ENCODE results near the gene AKAP6.

AKAP6 gene

DNA sequence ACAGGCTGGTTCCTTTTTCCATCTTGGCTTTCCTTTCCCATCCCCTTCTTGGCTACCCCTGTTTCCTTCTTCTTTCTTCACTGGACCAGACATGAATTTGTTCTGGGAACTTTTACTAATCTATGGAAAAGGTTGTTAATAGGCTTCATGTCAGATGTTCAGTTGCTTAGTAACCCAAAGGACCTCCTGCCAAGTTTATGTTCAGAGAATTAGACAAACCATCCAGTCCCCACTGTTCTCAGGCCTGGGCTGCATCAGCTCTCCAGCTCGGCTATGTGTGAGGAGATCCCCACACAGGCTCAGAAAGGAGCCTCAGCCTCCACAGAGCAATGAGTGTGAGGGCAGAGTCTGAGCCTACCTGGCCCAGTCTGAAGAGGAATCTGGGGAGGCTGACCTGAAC is 78.0 kb downstream of the AKAP6 start:
- no peak for DNase-seq (ENCODE audit: low read depth)

DNA sequence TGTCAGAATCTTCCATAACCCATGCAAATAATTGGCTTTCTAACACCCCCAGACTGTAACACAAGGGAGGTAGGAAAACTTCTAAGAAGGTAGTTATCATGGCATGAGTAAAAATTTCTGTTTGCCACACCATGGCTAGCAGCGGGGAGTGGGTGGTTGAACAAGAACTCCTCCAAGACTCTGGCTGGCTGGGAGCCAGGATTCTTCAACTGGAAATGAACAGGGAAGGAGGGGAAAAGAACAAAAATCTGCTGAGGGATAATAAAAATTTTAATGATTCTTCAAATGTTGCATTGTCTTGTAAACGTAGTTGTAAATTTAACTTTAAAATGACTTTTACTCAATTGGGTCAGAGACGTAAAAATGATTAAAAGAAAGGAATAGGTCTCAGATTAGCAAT is 78.9 kb downstream of the AKAP6 start:
- no peak for DNase-seq (ENCODE audit: low read depth)

DNA sequence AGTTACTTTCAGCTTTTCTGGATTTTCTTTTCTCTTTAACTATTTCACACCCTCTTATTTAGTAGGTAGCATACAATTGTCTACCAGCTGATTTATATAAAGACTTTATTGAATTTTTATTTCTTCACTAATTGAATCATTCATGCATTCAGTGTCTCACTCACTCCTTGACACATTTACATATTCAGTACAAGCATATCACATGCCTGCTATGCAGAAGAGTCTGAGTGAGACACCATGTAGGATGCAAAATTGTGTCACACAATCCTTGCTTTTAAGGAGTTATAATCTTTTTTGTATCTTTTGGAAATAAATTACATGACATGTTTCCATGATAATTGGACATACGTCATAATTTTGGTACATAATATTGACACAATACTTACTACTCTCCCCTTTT is 83.0 kb downstream of the AKAP6 start:
- DNase-seq (ENCODE audit: low read depth): no peak

DNA sequence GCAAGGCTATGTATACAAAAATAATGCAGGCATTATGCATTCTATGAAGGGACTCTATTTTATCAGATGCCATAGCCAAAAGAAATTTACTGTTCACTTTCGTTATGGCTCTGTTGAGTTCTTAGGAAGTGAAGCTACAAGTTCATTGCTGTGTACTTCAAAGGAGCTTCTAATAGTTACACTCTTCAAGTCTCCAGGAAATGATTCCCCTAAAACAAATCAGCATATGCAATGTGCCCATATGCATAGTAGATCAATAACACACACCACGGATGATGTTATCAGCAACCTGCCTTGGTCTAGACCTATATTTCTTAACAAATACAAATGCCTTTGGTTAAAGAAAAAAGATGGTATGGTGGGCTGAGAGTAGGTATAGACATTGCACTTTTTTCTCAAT is 83.4 kb downstream of the AKAP6 start:
- no peak for DNase-seq (ENCODE audit: low read depth)

DNA sequence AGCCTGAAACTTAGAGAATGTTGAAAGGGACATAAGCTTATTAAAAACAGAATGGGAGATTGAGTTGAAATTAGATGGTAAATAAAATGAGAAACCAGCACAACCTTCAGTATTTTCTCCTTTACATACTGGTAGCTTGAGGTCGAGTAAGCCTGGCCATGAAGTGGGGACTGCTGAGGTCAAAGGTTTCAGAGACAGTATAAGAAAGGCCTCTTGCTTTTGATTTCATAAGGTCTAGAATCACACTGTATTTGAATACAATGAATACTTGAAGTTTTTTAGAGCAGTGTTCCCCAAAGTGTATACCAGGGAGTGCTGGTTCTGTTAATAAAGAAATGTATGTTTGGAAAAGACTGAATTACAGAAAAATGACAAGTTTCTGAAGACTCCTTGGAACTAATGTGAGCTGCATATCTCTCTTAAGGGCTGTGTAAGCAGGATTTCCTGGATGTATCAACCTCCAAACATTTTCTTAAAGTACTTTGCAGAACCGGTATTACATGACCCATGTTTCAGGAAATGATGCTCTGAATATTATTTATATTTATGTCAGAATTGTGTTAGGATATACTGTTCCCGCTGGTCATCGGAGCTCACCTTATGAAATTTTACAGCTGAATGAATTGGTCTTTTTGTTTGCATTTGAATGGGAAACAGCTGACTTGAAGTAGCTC is 85.0 kb downstream of the AKAP6 start:
- DNase-seq (ENCODE audit: low read depth): no peak

DNA sequence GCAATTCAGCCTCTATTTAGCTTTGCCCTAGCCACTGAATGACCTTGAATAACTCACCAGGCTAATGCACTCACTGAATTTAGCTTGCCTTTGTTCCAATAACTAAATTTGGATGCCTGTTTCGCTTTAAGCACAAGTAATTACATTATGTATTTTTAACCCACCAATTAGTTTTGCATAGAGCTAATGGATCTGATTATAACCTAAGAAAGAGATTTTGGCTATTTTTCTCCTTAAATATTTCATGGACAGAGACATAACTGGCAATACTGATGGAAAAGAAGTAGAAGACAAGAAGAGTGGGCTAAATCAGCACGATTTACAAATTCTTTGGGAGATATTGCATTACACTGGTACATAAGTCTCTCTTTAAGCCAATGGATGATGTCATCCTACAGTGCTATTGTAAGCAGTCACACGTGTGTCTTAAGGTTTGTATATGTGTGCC is 85.7 kb downstream of the AKAP6 start:
- no peak for DNase-seq (ENCODE audit: low read depth)

DNA sequence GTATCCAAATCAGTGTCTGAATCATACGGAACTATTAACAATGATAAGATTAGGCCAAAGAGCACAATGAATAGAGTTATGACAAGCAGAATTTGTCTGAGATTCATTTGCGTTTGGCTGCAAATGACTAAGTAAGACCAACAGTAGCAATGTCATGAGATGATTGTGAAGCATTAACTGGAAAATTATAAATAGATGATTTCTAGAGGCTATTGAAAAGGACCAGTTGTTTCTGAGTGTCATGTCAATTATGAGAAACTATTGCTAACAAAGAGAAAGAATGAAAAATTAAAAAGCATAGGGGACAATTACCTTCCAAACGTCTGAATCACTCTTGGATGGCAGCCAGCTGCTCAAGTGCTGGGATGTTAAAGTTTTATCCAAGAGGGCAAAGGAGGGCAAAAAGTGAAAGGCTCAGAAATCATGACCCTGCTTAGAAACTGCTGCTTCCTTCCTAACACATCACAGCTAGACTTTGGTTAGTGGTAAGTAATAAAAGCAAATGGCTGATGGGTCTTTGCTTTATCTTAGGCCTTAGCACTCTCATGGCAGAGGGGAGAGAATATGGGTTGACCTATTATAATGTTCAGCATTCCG is 89.0 kb downstream of the AKAP6 start:
- no peak for DNase-seq (ENCODE audit: low read depth)

DNA sequence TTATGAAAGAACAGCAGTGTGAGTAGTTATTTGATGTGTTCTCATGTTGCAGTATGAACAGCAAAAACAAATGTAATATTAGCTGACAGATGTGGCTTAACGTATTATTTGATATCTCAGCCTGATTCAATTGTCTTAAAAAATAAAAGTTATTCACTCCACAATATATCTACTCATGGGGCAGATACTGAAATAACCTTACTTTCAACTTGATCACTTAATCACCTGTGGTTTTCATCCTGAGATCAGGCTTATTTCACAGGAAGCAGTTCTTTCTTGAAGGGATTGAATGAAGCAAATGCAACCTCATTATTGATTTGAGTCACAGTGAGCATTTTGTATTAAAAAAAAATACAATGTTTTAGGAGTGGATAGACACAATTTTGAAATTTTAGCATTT is 90.3 kb downstream of the AKAP6 start:
- DNase-seq (ENCODE audit: low read depth): no peak

DNA sequence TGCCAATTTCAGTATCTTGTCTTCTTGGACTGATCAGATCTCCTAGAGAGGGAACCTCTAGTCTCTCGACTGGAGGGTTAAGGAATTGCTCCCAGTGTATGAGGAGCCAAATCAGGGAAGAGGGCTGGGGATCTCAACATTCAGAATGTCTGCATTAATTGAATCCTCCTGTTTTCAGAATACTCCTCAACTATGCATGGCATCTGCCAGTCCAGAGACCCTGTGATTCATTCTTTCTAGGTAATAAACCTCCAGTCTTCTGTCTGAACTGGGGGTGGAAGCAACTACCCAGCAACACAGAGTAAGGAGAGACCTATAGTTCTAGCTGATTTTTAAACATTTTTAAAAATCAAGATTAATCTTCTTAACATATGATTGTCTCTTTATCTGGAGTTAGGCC is 92.7 kb downstream of the AKAP6 start:
- DNase-seq (ENCODE audit: low read depth): no peak

DNA sequence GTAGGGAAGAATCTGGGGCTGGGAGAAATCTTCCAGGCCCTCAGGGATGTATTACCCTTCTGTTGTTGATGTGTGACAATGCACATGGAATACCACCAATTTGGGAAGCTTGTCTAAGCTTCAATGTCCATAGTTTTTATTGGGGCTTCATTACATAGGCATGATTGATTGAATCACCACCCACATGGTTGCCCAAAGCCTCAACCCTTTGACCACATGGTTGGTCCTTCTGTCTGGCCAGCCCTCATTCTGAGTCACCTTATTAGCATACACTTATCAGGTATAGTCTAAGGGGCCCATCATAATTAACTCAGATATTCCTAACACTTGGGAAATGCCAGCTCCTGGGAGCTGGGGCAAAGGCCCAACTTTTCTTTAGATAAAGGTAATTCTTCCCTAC is 93.3 kb downstream of the AKAP6 start:
- no peak for DNase-seq (ENCODE audit: low read depth)

DNA sequence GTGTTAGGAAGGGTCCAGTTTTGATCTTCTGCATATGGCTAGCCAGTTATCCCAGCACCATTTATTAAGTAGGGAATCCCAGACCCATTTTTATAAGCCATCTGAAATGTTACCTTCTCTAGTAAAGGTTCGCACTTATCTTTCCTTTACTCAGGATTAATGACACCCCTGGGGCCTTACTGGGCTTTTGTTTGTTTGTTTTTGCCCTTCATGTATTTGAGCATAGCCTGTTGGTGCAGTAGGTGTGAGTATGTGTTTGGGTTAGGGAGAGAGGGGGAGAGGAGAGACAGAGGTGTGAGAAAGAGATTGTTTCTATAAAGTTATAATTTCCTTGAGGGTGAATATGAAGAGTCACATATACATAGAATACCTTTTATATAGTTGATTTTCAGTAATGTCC is 96.9 kb downstream of the AKAP6 start:
- DNase-seq (ENCODE audit: low read depth): no peak

DNA sequence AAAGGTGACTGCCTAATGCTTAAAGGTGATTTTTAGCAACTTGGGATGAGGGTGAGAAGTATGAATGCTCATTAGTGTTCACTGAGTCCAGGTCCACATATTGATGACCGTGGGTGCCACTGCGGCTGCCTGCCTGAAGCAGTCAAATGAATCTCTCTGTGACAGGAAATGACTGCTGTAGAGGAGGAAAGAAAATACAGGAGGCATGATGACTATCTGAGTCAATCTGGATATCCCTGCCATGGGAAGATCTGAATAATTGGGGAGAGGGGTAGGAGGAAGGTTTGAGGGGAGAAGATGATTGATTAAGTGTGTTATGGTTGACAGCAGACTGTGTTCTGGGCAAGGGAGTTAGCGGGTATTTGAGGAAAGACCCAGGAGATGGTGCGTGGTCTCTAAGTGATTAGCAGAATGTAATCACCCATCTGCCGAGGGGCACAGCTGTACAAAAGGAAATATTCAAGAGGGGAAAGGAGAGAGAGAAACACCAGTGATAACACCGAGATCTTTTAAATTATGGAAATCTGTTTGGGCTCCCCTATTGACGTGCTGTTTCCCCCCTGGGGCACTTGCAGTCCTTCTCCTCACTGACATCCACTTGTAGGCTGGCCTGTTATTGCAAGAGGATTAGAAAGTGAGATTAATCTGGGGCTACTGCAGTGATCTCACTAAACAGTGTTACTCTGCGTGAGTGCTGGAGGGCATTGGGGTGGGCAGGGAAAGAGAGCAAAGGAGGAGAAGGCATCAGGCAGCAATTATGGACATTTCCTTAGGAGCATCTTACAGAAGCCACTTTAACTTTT is 97.7 kb downstream of the AKAP6 start:
- DNase-seq (ENCODE audit: low read depth): no peak

DNA sequence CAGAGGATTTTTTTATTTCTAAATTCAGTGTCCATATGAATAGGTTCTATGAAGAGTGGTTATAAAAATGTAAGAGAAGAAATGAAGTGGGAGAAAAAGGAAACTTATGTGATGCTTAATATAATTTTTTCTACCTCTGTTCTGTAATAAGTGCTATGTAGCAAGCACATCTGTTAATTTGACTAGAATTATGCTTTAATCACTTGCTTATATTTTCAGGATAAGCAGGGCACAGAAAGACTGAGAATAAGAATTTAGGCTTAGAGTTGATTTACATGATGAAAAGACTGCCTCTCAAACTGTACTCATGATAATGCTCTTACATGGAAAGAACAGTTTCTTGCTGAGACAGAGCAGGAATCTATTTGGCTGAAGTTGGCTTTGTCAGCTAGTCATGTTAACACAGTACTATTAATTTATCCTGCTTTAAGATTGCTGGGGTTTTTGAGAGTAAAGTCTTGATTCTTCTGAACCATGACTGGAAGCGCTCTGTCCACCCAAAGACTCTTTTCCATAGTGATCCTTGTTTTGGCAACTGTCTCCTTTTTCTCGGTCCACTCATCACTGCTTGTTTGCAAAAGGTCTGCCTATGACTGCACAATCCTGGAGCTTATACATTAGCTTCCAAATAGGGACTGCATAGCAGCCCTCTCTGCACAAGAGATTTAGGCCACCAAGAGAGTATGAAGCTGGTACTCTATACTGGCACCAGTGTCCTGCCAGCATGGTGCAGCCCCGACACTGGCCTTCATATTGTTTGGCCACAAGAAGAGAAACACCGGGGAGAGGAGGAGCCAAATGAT is 98.8 kb downstream of the AKAP6 start:
- DNase-seq (ENCODE audit: low read depth): no peak

DNA sequence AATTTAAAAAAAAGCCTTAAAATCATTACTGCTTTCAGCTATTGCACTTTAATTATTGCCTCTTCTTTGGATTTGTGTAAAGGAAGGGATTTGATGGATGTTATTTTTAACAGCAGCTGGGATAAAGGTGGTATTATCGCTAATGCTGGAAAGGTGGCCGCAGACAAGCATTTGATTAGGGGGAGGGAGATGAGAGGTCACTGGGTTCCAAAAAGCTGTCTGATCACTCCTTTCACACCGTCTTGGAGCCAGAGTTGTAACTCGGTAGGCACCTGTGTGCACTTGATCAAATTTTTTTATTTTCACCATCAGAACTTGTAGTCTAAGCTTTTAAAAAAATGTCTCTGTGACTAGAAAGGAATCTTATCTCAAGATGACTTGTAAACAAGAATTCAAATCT is 99.8 kb downstream of the AKAP6 start:
- DNase-seq (ENCODE audit: low read depth): no peak

DNA sequence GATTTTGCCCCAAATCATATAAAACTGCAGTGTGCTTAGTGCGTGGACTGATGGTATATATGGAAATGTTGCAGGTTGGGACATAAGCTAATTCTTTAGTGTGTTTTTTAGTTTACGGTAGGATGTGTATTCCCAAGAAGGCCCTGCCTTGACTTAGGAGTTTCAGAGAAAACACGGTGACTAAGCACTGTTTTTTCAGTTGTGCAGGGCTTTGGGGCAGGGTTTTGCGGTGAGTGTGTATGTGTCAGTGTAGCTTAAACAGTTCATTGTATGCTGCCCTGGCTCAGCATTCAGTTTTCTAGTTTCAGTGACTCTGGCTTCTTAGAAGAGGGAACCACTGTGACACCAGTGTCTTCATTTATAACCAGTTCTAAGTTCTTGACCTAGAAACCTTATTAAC is 101.2 kb downstream of the AKAP6 start:
- DNase-seq (ENCODE audit: low read depth): no peak

DNA sequence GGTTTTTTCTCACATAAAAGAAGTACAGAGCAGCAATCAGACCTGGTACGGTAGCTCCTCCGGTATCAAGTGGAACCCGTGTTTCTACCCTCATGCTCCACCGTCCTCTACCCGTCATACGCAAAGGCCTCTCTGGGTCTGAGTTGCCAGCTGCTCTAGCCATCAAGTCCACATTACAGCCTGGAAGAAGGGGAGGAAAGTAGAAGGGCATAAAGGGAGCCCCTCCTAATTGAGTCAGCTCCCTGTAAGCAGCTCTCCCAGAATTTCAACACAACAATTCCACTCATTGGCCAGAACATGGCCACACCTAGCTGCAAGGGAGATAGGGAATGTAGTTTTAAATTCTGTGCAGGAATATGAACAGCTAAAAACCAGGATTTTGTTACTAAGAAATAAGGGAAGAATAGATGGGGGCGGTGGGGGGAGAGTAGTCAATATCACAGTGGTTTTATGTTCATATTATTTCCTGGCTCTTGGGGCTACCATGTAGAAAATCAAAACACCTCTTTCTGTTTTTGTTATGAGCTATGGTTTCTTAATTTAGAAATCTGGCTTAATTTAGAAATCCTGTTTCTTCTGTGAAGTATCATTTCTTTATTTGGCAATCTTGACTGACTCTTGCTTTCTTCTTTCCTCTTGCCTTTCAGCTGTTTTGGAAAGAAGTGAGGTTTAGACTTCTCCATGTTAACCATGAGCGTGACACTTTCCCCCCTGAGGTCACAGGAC is 103.9 kb downstream of the AKAP6 start:
- DNase-seq (ENCODE audit: low read depth): no peak

DNA sequence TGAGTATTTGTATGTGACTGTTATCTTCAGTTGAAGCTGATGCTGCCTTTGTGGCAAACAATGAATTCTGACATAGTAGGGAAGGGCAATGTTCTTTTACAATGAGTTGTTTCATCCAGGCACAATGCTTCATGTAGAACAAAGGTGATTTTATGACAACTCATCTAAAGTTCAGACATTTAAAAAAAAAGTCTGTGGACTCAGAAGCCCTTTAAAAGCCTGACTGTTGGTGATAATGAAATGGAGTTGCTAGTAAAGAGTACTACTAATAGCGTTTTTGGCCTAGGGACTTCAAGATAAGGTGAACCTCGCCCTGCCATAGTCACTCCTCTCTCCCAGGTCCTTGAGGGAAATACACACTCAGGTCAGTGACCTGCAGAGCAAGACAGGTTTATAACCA is 105.1 kb downstream of the AKAP6 start:
- DNase-seq (ENCODE audit: low read depth): no peak

DNA sequence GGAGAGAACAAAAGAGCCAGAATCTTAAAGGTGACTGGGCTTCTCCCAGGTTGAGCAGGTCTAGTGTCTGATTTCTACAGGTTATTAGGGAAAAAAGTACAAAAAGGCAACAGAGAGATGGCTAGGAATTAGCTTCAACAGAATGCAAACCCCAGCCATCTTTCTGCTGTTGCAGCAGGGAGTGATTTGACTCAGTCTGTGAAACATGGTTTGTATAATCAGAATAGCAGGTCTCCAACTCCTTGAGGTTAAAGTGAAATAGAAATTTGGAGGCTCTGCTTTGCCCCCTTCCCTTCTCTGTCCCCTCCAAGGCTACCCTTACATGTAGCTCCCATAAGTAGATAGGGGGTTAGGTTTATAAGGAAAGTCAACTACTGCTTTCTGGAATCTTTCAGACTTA is 105.8 kb downstream of the AKAP6 start:
- DNase-seq (ENCODE audit: low read depth): no peak

DNA sequence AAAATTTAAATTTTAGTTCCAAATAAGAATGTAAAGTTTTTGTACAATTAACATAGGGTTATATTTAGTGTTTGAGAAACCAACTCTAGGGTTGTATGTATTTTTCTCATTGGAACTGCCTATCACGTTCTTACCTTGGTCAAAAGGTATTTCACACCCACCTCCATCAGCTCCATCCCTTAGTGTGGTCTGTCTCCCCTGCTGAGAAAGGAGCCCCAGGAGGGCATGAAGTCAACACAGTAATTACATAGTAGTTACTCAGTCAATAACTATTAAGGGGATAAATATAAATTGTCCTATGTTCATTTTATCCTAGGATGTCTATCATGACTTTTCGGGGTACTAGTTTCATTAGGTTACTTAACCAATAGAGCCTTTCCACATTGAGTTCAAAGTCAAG is 106.3 kb downstream of the AKAP6 start:
- DNase-seq (ENCODE audit: low read depth): no peak

DNA sequence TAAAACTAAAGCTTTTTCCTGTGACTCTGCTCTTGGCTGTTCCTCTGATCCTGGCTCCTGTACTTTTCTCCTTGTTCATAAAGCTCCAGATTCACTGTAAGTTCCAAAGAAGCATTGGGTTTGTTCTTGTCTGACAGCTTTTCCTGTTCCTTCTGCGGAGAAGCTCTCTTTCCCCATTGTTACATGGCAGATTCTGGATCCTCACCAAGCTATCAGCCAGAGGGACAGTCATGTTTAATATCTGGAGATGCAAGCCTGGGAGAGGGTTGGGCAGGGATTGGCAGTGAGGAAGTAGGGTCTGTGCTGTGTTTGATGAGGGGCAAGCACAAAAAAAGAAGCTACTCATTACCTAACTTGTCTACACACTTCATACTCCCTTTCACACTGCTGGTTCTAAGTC is 107.9 kb downstream of the AKAP6 start:
- no peak for DNase-seq (ENCODE audit: low read depth)

DNA sequence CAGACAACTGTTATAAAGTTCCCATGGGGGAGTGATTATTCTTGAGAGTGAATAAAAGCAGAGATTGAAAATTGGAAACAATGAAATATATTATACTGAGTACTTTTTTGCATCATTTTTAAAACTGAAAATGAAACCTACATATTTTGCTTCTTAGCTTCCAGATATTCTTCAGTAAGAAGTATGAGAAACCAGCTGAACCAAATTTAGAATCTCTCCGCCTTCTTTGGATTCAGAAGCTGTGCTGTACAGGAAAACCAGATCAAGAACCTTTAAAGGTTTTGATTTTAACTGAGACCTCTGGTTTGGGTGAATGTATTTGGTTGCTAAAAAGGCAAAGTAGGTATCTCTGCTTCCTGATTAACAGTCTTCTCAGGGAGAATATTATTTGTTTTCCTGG is 109.4 kb downstream of the AKAP6 start:
- no peak for DNase-seq (ENCODE audit: low read depth)
